GM18507 (cell line): ENCODE results near the gene COL6A1.

Experiments used
- DNase-seq: peaks from one replicate; pipeline ENCODE4 v3.0.0; 2011; ENCODE audit warnings: low read depth; ENCODE audit not compliant: insufficient read length; ENCODE audit errors: extremely low spot score
- FAIRE-seq: peaks from 2 replicates; lab custom pipeline; 2011; peaks lifted over from hg19 to GRCh38; lab: Jason Lieb, UNC

COL6A1 gene

GRCh38 chr21:46012154-46012553 is 30.6 kb downstream of the COL6A1 start:
- FAIRE-seq (no peak), DNase-seq (no peak)

- DNase-seq (no peak), FAIRE-seq (no peak)
Observed at GRCh38 chr21:46014828-46015227, 33.3 kb downstream of the COL6A1 start.

DNA sequence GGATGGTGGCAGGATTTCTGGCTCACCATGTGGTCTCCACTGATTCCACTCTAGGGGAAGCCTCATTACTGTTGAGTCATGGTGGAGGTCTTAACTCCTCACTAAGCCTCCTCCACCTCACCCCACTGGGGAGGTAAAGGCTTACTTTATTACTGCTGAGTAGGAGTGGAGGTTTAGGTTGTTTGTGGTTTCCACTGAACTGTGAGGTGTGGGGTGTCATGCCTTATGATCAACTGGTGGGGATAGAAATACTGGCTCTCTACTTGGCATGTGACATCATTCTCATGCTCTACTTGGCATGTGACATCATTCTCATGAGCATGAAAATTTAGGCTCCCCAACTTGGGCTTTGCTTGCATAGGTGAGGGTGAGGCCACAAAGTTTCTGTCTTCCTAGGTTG is 35.6 kb downstream of the COL6A1 start:
- FAIRE-seq = no peak
- no peak for DNase-seq

DNA sequence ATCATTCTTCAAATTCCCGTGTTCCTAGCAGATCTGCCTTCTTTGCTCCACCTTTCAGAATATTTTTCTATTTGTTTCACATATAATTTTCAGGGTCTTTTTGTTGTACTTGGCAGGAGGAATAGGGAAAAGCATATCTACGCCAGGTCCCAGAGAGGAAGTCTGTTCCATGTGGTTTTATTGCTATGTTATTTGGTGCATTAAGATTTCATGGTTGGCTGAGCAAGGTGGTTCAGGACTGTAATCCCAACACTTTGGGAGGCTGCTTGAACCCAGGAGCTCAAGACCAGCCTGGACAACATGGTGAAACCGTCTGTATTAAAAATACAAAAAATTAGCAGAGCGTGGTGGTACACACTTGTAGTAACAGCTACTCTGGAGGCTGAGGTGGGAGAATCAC is 36.1 kb downstream of the COL6A1 start:
- FAIRE-seq = no peak
- DNase-seq = no peak

DNA sequence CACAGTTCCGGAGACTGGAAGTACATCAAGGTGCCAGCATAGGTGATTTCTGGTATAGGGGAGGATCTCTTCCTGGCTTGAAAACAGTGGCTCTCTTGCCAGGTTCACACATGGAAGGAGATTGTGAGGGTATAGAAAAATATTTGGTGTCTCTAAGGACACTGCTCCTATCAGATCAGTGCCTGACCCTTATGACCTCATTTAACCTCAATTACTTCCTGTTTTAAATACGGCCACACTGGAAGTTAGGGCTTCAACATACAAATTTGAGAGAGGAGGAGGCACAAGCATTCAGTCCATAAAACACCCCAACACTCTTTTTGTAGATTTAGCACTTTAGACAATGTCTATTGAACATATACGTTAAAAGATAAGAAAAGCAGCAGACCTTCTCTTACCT is 37.0 kb downstream of the COL6A1 start:
- DNase-seq (no peak), FAIRE-seq (no peak)

GRCh38 chr21:46020581-46020980 is 39.0 kb downstream of the COL6A1 start:
- no peak for FAIRE-seq

DNA sequence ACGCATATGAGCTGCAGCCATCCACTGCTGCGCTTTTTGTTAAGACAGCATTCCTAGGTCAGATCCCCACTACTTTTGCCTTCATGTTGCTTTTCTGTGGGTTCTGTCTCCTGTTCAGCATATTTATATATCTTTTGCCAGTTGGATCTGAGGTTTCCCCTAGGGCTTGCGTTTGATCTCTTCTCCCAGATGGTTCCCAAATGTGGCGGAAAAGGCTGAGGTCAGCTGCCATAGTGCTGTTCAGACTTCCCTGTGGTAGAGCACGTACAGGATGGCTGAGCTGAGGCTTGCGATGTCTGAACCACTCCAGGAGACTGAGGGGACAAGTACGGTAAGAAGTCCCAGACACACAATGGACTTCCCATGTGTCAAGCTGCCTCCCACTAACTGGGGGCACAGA is 39.8 kb downstream of the COL6A1 start:
- no peak for DNase-seq
- no peak for FAIRE-seq

More at GRCh38 chr21:46020581-46020980, 39.0 kb downstream of the COL6A1 start:
- no peak for DNase-seq

DNA sequence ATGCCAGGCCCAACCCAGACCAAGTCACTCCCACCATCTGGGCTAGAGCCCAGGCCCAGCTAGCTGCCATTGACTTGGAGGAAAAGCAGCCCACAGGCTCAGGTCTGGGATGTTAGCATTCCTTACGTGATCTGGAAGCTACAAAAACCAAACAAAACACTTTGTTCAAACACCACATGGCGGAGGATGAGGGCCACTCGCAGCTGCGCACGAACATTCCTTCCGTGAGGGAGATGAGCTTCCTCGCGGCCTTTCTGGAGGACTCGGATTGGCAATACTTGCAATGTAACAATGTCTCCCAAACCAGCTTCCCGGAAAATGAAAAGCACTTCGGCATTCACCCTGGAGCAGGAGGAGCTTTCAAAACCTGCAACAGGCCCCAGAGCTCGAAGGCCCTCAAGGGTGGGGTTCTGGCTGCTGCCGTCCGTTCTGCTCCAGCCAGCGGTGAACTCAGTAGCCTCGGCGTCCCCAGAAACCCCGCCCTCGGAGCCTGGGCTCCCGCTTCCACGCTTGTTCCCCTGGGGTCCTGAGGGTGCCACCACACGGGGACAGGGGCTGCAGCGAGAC is 40.5 kb downstream of the COL6A1 start:
- FAIRE-seq (no peak), DNase-seq (no peak)

DNA sequence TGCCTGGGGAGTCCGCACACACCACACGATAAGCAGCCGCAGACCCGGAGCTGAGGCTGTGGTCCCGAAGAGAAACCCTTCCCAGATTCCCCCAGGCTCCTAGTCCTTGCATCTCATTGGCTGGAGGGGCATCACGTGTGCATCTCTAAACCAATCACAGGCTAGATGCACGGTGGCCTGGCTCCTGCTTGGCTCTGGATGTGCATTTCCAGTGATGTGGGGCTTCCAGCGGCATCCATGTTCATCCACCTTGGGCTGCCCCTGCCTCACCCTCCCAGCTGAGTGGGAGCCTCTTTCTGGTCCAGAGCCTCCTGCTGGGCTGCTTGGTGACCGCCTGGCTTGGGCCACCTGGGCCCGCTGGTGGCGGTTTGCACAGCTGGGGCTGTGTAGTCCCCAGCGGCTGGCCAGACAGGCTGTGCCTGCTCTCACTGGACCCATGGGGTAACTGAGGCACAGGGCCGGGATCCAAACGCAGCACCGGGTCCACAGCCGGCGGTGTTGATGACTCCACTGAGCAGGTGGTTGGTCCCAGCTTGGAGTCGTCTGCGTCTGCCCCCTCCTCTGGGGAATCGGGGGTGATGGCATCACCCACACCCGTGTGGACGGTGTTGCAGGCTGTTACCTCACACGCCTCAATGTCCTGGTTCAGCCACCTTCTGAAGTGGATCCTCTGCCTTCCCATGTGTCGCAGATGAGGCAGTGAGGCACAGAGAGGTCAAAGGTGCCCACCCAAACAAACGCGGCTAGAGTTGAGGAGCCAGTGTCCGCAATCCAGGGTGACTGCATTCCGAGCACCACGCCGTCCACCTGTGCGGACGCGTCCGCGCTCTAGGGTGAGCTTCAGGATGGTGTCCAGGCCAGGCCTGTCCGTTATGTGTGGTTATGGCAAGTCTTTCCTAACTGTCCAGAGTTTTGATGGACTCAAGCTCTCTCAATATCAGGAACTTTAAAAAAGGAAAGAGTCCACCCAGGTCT is 41.3 kb downstream of the COL6A1 start:
- FAIRE-seq (no peak), DNase-seq (no peak)

- FAIRE-seq (no peak), DNase-seq (no peak)
Observed at GRCh38 chr21:46023555-46023954, 42.0 kb downstream of the COL6A1 start.

- FAIRE-seq = no peak
- no peak for DNase-seq
Observed at GRCh38 chr21:46024141-46024540, 42.6 kb downstream of the COL6A1 start.

DNA sequence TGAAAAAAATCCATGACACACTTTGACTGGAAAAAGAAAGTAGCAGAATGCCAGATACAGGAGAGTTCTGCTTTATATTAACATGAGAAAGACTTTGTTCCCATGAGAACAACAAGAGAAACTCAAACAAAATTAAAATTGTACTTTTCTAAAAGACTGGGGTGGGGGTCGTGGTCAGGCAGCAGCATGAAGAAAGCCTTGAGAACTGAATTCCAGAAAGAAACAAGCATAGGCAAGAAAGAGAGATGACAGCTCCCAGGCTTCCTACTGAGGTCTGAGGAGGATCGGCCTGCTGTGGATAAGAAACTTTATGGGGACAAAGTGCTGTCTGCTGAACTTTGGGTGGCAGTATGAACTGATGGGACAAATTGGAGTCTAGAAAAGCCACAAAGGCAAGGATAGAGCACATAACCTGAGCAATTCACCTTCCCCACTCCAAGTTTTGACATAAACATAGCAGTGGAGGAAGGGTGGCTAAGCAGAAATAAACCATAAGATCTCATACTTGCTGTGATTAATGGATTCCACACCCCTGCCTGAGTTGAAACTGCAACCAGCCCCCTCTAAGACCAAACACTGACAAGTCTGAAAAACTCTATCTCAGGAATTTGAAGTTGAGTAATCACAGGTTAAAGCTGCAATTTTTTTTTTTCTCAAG is 43.7 kb downstream of the COL6A1 start:
- no peak for FAIRE-seq
- no peak for DNase-seq

- DNase-seq (no peak), FAIRE-seq (no peak)
Observed at GRCh38 chr21:46027851-46028493, 46.4 kb downstream of the COL6A1 start.

DNA sequence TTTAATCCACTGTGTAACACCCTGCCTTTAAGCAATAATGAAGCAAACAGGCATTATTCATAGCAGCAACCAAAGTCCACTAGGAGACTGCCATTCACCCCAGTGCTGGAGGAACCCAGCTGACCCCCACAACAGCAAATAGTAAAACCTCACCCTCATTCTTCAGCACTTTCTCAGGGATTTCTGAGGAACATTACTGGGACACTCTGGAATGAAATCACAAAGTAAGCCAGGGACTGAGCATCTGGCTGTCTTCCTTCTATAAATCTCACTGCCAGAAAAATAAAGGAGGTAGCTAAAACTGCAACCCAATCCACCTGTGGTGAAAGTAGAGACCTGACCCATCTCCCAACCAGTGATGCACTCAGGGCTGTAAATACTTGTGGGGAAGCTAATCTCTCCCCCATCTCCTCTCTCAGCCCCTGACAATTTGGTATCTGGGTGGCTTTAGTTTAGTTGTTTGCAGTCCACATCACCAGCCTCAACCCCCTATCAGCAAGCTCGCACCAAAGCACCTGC is 47.1 kb downstream of the COL6A1 start:
- no peak for FAIRE-seq
- no peak for DNase-seq

DNA sequence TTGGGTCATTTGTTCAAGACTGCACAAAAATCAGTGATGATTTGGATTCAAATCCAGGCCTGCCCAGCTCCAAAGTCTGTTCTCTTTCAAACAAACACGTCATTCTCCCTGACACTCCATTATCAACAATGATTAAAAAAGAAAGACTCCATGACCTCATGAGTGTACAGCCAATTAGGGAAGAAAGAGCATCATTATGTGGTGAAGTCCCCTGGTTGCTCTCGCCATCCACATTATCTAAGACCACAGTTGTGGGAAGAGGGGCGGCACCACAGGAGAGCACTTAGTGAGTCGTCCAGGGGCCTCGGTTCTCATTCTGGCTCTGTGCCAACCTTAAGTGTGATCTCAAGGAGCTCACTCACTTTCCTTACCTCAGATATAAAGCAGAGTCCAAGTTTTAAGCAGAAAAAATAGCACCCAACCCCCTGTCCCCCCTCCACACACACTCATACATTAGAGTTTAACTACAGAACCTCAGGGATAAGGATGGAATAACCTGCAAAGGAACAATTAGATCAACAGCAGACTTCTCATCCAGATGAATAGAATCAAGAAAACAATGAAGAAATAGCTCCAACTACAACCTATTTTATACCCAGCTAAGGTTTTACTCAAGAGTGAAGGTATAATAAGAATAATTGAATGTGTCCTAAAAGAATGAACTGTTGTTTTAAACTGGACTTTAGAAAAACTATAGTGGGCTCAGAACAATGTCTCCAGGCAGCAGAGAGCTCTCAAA is 47.8 kb downstream of the COL6A1 start:
- FAIRE-seq (no peak), DNase-seq (no peak)

- DNase-seq = no peak
- FAIRE-seq = no peak
Observed at GRCh38 chr21:46031484-46031883, 49.9 kb downstream of the COL6A1 start.

DNA sequence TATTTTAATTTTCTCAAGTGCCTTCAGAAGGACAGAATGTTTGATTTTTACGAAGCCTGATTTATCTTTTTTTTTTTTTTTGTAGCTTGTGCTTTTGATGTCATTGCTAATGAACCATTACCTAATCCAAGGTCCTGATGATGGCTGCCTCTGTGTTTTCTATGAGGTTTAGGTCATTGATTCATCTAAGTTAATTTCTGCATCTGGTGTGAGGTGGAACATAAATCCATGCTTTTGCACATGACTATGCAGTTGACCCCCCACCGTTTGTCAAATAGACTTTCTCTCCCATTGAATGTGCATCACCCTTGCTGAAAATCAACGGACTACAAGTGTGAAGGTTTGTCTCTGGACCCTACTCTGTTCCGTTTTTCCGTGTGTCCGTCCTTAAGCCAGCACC is 50.5 kb downstream of the COL6A1 start:
- FAIRE-seq (no peak), DNase-seq (no peak)

DNA sequence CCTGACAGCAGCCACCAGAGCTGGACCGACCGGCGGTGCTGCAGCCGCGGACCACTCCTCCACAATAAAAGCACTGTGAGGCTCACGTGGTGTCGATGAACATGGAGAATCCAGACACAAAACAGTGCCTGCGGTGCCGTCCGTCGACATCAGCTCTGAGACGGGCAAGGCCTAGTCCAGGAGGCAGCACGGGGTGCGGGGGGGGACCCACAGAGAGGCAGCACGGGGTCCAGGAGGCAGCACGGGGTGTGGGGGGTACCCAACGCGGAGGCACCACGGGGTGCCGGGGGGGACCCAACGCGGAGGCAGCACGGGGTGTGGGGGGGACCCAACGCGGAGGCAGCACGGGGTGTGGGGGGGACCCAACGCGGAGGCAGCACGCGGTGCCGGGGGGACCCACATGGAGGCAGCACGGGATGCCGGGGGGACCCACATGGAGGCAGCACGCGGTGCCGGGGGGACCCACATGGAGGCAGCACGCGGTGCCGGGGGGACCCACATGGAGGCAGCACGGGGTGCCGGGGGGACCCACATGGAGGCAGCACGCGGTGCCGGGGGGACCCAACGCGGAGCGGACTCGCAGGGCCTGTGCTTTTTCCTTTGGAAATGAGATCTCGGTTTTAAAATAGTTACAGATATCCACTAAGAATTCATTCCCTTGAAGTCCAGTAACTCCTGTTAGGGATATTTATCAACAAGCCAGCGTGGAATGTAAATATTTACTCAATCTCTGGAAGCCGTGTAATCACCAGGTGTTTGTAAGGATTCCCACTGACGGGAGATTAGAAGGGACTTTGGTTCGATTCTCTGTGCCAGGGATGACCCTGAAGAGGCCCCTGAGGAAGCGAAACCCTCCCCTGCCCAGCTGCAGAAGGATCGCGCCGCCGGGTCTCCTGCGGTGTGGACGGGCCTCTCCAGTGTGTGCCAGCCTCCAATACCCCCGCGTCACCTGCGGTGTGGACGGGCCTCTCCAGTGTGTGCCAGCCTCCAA is 52.1 kb downstream of the COL6A1 start:
- FAIRE-seq (no peak), DNase-seq (no peak)
